SH-SY5Y (cell line): ENCODE measurements around the gene NME5.

Source experiments
- GATA2 ChIP-seq: IDR thresholded peaks from 2 replicates; pipeline ENCODE4 v1.6.1; 2011; ENCODE audit warnings: mild to moderate bottlenecking, low read depth, low read length
- GATA3 ChIP-seq: IDR thresholded peaks from 2 replicates; pipeline ENCODE4 v1.6.1; 2011; ENCODE audit warnings: low read depth, mild to moderate bottlenecking, low read length, moderate library complexity

Gene NME5

GRCh38 chr5:138096997-138097828, 42.0 kb downstream of the NME5 start:
- no peak for TF ChIP-seq GATA3
- TF ChIP-seq GATA2 = no peak

DNA sequence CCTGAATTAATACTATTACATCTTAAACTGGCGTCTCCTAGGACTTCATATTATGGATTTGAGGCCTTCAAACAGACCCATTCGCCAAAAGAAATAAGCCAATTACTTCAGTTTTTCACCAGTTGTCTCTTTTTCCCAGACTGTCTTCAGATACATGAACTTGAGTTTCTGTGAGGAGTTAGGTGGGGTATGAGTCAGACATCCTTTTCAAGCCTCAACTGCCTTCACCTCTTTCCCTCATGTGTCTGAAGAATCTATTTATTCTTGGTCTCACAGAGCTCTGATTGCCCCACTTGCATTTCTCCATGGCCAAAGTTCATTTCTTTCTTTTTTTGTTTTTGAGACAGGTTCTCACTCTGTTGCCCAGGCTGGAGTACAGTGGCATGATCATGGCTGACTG, 42.9 kb downstream of the NME5 start:
- TF ChIP-seq GATA2 (no peak), GATA3 (no peak)

DNA sequence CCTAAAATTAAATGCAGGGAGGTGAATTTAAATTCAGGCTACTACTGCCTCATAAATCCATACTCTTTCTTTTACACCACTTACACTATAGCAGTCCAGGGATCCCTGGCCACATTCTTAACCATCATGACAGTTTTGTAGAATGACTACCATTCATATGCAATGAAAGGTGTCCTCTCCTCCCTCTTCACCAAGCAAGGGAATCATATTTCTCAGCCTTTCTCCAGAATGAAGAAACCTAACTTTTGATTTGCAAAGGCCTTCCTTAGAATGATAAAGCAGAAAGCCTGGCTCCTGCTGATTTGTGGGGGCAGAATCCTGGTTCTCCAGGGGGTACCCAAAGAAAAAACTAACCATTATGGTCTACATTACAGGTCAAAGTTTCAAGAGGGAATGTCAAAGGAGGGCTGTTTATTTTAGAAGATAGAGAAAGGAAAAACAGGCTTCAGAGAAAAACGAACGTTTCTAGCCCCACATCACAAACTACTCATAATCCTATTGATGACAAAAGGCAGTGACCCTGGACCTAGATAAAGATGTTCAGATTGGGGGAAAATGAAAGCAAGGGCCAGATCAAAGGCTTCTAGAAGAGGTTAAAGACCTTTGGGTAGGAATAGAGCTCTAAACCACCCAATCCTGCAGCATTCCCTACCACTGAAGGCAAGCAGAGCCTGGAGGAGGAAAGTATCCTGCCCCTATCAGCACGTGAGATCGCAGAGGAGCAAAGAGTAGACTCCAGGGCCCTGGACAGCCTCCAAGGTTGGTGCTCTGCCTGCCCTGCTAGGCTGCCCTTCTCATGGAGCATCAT, 43.9 kb downstream of the NME5 start:
- no peak for TF ChIP-seq GATA2
- no peak for TF ChIP-seq GATA3

GRCh38 chr5:138093036-138093435, 46.2 kb downstream of the NME5 start:
- no peak for TF ChIP-seq GATA2
- no peak for TF ChIP-seq GATA3

GRCh38 chr5:138092301-138092700, 46.9 kb downstream of the NME5 start:
- TF ChIP-seq GATA2 = no peak
- TF ChIP-seq GATA3 = no peak

GRCh38 chr5:138091685-138092084, 47.5 kb downstream of the NME5 start:
- TF ChIP-seq GATA3 = no peak
- no peak for TF ChIP-seq GATA2

GRCh38 chr5:138083702-138084101, 55.5 kb downstream of the NME5 start, which contains the start of gene WNT8A:
WNT8A (plus strand) TSS chr5:138084033; CDS start chr5:138084128, 95 bp downstream.
- no peak for TF ChIP-seq GATA2
- no peak for TF ChIP-seq GATA3

- TF ChIP-seq GATA2 = no peak
These were observed 57.2 kb downstream of the NME5 start for GRCh38 chr5:138082033-138082432.

GRCh38 chr5:138078006-138078643, 61.1 kb downstream of the NME5 start:
- TF ChIP-seq GATA2 (no peak), GATA3 (no peak)

DNA sequence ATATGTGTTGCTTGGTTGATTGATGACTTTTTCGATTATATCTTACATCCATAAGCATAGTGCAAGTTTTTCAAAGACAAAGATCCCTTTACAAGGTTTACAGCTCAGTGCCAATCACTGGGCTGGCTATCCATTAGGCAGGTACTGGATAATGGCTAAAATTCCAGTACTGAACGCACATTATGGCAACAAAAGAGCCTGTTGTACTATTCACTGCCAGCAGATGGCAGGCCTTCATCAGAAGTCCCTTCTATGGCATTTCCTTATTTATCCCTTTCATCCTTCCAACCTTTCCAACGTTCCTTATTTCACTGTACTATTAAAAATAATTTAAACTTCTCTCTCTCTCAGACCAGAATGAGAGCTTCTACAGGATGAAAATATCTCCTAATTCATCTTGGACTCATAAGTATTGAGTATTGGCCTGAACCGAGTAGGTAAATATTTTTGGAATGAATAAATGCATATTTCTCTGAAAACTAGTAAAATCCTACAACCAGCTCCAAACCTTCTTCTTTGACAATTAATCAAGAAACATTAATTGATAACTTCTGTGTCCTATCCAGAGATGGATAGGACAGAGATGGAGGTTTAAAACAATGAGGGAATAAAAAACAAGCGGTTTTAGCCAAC, 62.0 kb downstream of the NME5 start:
- TF ChIP-seq GATA2 (no peak), GATA3 (no peak)

- no peak for TF ChIP-seq GATA2
- TF ChIP-seq GATA3 = no peak
These were observed 70.3 kb downstream of the NME5 start for GRCh38 chr5:138068742-138069600.

- TF ChIP-seq GATA3 = no peak
These were observed 71.3 kb downstream of the NME5 start for GRCh38 chr5:138067945-138068344.
